HG02852 (cell line): ENCODE results near the gene KRT85.

Experiments used
- ATAC-seq: cut with Tn5 transposase; IDR thresholded peaks from one replicate; pipeline ENCODE4 v1.9.1; 2021; ENCODE audit warnings: mild to moderate bottlenecking, moderate library complexity; ENCODE audit not compliant: unreplicated experiment

KRT85 gene

GRCh38 chr12:52395761-52396434, 28.6 kb upstream of the KRT85 start:
- no peak for ATAC-seq

GRCh38 chr12:52394836-52395405, 27.6 kb upstream of the KRT85 start:
- ATAC-seq: no peak

- no peak for ATAC-seq
These were observed 25.3 kb upstream of the KRT85 start for GRCh38 chr12:52392465-52393007.

GRCh38 chr12:52391618-52392002, 24.3 kb upstream of the KRT85 start:
- ATAC-seq: no peak

GRCh38 chr12:52390739-52391617, 23.7 kb upstream of the KRT85 start:
- no peak for ATAC-seq

GRCh38 chr12:52389313-52390207, 22.3 kb upstream of the KRT85 start:
- no peak for ATAC-seq

- ATAC-seq: no peak
These were observed 20.6 kb upstream of the KRT85 start for GRCh38 chr12:52387859-52388258.

GRCh38 chr12:52385226-52385702, 18.0 kb upstream of the KRT85 start, which contains the start of gene KRT84:
KRT84 (minus strand) TSS chr12:52385652; CDS start chr12:52385585, 67 bp downstream.
- ATAC-seq: no peak

- ATAC-seq: no peak
These were observed 16.1 kb upstream of the KRT85 start for GRCh38 chr12:52383331-52383730.

GRCh38 chr12:52382854-52383253, 15.6 kb upstream of the KRT85 start:
- no peak for ATAC-seq

GRCh38 chr12:52381206-52381605, 13.9 kb upstream of the KRT85 start:
- no peak for ATAC-seq

GRCh38 chr12:52380271-52380694, 13.0 kb upstream of the KRT85 start:
- no peak for ATAC-seq

- no peak for ATAC-seq
These were observed 12.3 kb upstream of the KRT85 start for GRCh38 chr12:52379536-52379935.

GRCh38 chr12:52378091-52378490, 10.8 kb upstream of the KRT85 start:
- no peak for ATAC-seq

- ATAC-seq: no peak
These were observed 10.0 kb upstream of the KRT85 start for GRCh38 chr12:52377266-52377665.

- no peak for ATAC-seq
These were observed 5.2 kb upstream of the KRT85 start for GRCh38 chr12:52372216-52373154.

- no peak for ATAC-seq
These were observed 4.4 kb upstream of the KRT85 start for GRCh38 chr12:52371716-52372115.

GRCh38 chr12:52370926-52371608, 3.8 kb upstream of the KRT85 start:
- no peak for ATAC-seq

- ATAC-seq: no peak
These were observed 2.5 kb upstream of the KRT85 start for GRCh38 chr12:52369809-52370208.
